Measurements from ENCODE around the gene ADAMTS17. TPM values are rescaled to one million over a fixed set of nuclear protein-coding genes. Genes with fewer than 3 reads are reported as not detected.

The ADAMTS17 gene
- total RNA-seq, 1 donor from 2014 or later, result 3.4 TPM

DNA sequence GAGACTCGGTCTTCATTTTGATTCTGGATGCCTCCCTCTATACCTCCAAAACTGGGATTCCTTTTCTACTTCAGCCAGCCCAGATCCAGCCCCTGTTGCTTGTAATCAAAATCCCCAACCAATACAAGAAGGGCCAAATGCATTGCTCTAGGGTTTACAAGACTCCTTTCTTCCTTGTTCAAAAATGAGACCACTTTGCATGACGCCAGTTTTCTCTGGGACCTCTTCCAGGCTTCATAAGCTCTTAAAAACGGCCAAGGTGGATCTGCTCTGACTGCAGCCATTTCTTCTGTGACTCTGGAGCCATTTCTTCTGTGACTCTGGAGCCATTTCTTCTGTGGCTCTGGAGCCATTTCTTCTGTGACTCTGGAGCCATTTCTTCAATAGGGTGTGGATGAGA lies 71.9 kb downstream of the ADAMTS17 start:
- peaks cover 8% of the 10 kb centered on the region for H3K4me1 Mint-ChIP-seq (ENCODE audit: low read depth)
- H3K27ac Mint-ChIP-seq (ENCODE audit: unreplicated experiment), result no peak overlapping the region
- H3K27me3 Mint-ChIP-seq (ENCODE audit: low read depth), result no peaks in the 10 kb centered on the region
- peaks cover 24% of the 10 kb centered on the region for H3K9me3 Mint-ChIP-seq (ENCODE audit: low read depth)
- TF ChIP-seq, protein P1, sequence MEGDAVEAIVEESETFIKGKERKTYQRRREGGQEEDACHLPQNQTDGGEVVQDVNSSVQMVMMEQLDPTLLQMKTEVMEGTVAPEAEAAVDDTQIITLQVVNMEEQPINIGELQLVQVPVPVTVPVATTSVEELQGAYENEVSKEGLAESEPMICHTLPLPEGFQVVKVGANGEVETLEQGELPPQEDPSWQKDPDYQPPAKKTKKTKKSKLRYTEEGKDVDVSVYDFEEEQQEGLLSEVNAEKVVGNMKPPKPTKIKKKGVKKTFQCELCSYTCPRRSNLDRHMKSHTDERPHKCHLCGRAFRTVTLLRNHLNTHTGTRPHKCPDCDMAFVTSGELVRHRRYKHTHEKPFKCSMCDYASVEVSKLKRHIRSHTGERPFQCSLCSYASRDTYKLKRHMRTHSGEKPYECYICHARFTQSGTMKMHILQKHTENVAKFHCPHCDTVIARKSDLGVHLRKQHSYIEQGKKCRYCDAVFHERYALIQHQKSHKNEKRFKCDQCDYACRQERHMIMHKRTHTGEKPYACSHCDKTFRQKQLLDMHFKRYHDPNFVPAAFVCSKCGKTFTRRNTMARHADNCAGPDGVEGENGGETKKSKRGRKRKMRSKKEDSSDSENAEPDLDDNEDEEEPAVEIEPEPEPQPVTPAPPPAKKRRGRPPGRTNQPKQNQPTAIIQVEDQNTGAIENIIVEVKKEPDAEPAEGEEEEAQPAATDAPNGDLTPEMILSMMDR (IDR thresholded peaks at IDR 0.05), result no peak
- H3K36me3 Mint-ChIP-seq (ENCODE audit: low read depth), result peaks cover 12% of the 10 kb centered on the region
- DNase-seq (ENCODE audit: low spot score), result no peak
- no peak overlapping the region for H3K4me3 Mint-ChIP-seq (ENCODE audit: unreplicated experiment)

- no peak for DNase-seq (ENCODE audit: low spot score)
- Mint-ChIP-seq H3K36me3 (ENCODE audit: low read depth) (no peaks in the 10 kb centered on the region), H3K27me3 (ENCODE audit: low read depth) (peaks cover 5% of the 10 kb centered on the region), H3K9me3 (ENCODE audit: low read depth) (no peaks in the 10 kb centered on the region), H3K4me3 (ENCODE audit: unreplicated experiment) (no peak overlapping the region), H3K27ac (ENCODE audit: unreplicated experiment) (no peak overlapping the region), H3K4me1 (ENCODE audit: low read depth) (peaks cover 8% of the 10 kb centered on the region)
- TF ChIP-seq, protein P1 (IDR thresholded peaks at IDR 0.05), result no peak
Measured at GRCh38 chr15:100266166-100266565, 75.6 kb downstream of the ADAMTS17 start.

DNA sequence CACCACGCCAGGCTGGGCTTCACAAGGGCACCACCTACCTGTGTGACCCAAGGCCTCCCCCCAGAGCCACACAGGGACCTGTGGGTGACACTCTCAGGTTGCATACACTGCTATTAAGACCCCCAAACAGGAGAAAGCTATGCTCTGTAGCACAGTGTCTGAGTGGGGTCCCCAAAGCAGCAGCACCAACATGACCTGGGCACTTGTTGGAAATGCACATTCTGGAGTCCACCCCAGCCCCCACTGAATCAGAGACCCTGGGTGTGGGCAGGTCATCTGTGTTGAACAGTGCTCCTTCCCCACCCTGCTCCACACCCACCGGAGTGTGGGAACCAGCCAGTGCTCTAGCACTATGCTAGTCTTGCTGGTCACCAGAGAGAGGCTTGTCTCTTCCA lies 76.1 kb downstream of the ADAMTS17 start:
- peaks cover 5% of the 10 kb centered on the region for H3K27me3 Mint-ChIP-seq (ENCODE audit: low read depth)
- H3K4me3 Mint-ChIP-seq (ENCODE audit: unreplicated experiment), result no peak overlapping the region
- peaks cover 8% of the 10 kb centered on the region for H3K4me1 Mint-ChIP-seq (ENCODE audit: low read depth)
- H3K27ac Mint-ChIP-seq (ENCODE audit: unreplicated experiment), result no peak overlapping the region
- H3K9me3 Mint-ChIP-seq (ENCODE audit: low read depth), result no peaks in the 10 kb centered on the region
- H3K36me3 Mint-ChIP-seq (ENCODE audit: low read depth), result no peaks in the 10 kb centered on the region
- no peak for DNase-seq (ENCODE audit: low spot score)
- TF ChIP-seq, protein P1 (IDR thresholded peaks at IDR 0.05), result no peak

DNA sequence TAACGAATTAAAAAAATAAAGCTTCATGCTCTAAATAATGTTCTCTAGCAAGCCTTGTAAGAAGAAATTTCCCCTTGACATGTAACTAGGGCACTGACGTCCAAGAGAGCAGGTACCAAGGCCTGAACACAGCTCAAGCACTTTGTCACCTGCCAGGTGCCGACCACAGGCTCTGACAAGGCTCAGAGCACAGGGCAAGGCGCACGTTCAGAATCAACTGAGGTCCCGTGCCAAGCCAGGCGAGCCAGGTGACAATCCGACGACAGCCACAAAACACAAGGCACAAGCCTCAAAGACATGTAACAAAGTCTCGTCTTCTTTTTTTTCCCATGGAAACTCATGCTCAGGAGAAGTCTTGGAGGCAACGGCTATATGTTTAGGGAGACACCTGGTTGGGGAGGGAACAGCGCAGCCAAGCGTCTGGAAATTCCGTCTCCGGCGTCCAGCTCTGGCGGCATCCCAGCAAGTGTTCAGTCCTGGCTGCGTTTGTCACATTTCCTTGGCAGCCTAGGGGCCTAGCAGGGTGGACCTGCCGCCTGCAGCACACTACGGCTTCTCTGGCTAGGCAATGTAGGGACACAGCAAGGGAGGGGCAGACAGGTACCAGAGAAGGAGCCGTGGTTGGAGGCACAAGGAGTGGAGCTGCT lies 76.7 kb downstream of the ADAMTS17 start:
- peaks cover 8% of the 10 kb centered on the region for H3K4me1 Mint-ChIP-seq (ENCODE audit: low read depth)
- no peak overlapping the region for H3K27ac Mint-ChIP-seq (ENCODE audit: unreplicated experiment)
- H3K4me3 Mint-ChIP-seq (ENCODE audit: unreplicated experiment), result no peak overlapping the region
- peaks cover 5% of the 10 kb centered on the region for H3K27me3 Mint-ChIP-seq (ENCODE audit: low read depth)
- TF ChIP-seq, protein P1 (IDR thresholded peaks at IDR 0.05), result no peak
- no peaks in the 10 kb centered on the region for H3K36me3 Mint-ChIP-seq (ENCODE audit: low read depth)
- no peaks in the 10 kb centered on the region for H3K9me3 Mint-ChIP-seq (ENCODE audit: low read depth)
- no peak for DNase-seq (ENCODE audit: low spot score)

DNA sequence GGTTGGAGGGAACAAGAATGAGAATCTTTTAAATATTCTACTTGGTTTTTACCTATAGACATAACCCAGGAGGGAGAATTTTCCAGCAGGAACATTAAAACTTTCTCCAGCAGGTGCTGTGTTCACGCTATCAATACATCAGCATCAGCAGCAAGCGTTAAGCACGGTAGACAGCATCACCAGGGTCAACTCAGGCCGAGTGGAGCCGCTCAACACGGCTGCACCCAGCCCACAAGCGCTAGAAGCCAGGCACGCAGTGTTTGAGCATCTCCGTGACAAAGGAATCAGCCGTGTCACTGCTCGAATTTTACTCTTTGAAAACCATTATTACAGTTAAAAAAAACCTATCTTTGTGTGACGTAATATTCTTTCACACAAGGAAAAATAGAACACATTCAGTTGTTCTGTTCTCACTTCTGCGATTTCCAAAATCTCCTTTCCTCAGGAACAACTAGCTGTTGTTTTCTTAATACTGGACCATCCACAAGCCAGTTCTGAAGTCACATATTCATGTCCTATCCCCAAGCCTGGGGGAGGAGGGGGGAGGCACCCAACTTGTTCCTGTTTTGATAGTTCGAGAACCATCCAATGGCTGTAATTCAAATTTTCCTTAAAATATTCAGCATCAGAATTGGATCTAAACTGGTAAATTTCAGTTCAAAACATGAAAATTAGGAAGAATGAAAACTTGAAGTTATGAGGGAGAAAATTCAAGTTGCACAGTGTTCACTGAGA lies 77.9 kb downstream of the ADAMTS17 start:
- DNase-seq (ENCODE audit: low spot score), result no peak
- TF ChIP-seq, protein P1 (IDR thresholded peaks at IDR 0.05), result no peak
- Mint-ChIP-seq H3K4me1 (ENCODE audit: low read depth) (peaks cover 3% of the 10 kb centered on the region), H3K27me3 (ENCODE audit: low read depth) (peaks cover 5% of the 10 kb centered on the region), H3K9me3 (ENCODE audit: low read depth) (no peaks in the 10 kb centered on the region), H3K4me3 (ENCODE audit: unreplicated experiment) (no peak overlapping the region), H3K36me3 (ENCODE audit: low read depth) (no peaks in the 10 kb centered on the region), H3K27ac (ENCODE audit: unreplicated experiment) (no peak overlapping the region)
